ENCODE results near the gene TTC7B. TPM values are rescaled to one million over a fixed set of nuclear protein-coding genes. Genes with fewer than 3 reads are reported as not detected.

TTC7B gene
- total RNA-seq, 1 donor from 2014 or later, result 55.5 TPM

DNA sequence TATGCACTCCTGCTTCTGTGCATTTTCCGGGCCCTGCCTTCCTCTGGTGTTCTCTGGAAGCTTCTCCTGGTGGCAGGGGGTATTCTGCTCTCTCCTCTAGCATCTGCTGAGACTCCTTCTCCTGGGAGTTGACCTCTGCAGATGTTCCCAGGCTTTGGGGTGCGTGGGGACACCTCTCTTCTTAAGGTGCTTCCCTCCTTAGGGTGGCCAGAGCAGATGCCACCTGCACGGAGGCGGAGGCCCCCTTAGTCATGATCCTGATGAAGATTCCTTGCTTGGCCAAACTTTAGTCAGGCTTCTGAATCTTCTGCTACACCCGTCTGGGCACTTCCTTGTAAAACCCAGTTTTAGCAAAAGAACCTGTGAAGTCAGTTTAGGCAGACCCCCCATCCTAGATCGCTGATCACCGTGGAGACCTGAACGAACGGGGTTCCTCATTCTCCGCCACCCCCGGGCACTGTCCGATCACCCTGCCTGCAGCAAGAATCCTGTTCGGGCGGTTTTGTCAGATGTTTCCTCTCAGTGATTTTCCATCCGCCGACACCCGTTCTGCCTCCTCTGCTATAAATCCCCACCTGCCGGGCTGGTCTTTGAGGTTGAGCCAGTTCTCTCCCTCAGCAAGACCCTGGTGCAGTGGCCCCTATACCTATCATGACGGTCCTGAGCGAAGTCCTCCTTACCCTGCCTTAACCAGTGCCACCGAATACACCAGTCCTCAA, 307.5 kb downstream of the TTC7B start:
- intact Hi-C loops (cut with micrococcal nuclease), result no loop called here
- TF ChIP-seq, protein P1, sequence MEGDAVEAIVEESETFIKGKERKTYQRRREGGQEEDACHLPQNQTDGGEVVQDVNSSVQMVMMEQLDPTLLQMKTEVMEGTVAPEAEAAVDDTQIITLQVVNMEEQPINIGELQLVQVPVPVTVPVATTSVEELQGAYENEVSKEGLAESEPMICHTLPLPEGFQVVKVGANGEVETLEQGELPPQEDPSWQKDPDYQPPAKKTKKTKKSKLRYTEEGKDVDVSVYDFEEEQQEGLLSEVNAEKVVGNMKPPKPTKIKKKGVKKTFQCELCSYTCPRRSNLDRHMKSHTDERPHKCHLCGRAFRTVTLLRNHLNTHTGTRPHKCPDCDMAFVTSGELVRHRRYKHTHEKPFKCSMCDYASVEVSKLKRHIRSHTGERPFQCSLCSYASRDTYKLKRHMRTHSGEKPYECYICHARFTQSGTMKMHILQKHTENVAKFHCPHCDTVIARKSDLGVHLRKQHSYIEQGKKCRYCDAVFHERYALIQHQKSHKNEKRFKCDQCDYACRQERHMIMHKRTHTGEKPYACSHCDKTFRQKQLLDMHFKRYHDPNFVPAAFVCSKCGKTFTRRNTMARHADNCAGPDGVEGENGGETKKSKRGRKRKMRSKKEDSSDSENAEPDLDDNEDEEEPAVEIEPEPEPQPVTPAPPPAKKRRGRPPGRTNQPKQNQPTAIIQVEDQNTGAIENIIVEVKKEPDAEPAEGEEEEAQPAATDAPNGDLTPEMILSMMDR (IDR thresholded peaks at IDR 0.05; ENCODE audit: borderline replicate concordance), result no peak
- Histone ChIP-seq H3K4me3 (no peak overlapping the region), H3K4me1 (peaks cover 36% of the 10 kb centered on the region), H3K27me3 (ENCODE audit: low read depth) (no peaks in the 10 kb centered on the region), H3K36me3 (no peaks in the 10 kb centered on the region), H3K9me3 (replicated peaks) (no peaks in the 10 kb centered on the region), H3K27ac (replicated peaks) (peak overlapping the region; percentile 94)
- no peak for DNase-seq

DNA sequence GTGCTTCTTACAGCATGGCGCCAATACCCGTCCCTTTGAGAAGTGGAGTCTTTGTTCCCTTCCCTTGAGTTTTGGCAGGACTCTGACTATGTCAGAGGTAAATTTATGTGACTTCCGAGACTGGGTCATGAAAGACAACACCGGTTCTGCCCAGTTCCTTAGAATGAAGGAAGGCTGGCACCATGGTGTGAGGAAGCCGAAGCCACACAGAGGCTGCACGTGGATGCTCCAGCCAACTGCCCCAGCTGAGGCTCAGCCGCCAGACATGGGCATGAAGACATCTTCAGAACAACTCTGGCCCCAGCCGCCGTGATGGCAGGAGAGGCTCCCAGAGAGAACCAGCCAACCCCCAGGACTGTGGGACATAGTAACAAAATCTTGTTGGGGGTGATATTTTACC, 308.2 kb downstream of the TTC7B start:
- TF ChIP-seq, protein P1 (IDR thresholded peaks at IDR 0.05; ENCODE audit: borderline replicate concordance), result no peak
- intact Hi-C loops (cut with micrococcal nuclease), result no loop called here

DNA sequence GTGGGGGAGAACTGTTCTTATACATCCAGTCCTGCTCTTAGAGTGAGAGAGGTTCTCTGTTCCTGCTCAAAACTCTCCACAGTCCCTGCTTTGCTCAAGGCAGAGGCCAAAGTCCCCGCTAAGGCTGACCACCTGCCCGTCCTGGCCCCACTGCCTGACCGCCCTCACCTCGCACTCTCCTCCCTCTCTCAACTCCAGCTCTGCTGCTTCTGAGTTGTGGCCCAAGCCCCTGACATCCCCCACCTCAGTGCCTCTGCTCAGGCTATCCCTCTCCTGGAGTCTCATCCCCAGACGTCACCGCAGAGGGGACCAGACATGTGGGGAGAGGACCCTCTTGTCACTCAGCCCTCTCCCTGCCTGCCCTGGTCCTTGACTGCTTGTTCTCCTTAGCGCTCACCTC, 308.8 kb downstream of the TTC7B start:
- no peak for DNase-seq
- intact Hi-C loops (cut with micrococcal nuclease), result no loop called here
- H3K9me3 ChIP-seq (replicated peaks), result no peaks in the 10 kb centered on the region
- H3K27me3 ChIP-seq (ENCODE audit: low read depth), result no peaks in the 10 kb centered on the region
- H3K27ac ChIP-seq (replicated peaks), result no peak overlapping the region
- H3K4me1 ChIP-seq, result peaks cover 29% of the 10 kb centered on the region
- H3K36me3 ChIP-seq, result no peaks in the 10 kb centered on the region
- no peak overlapping the region for H3K4me3 ChIP-seq
- TF ChIP-seq, protein P1 (IDR thresholded peaks at IDR 0.05; ENCODE audit: borderline replicate concordance), result no peak

More for the DNA sequence above, 308.2 kb downstream of the TTC7B start:
- Histone ChIP-seq H3K4me3 (no peak overlapping the region), H3K4me1 (peaks cover 35% of the 10 kb centered on the region), H3K27ac (replicated peaks) (no peak overlapping the region), H3K27me3 (ENCODE audit: low read depth) (no peaks in the 10 kb centered on the region), H3K9me3 (replicated peaks) (no peaks in the 10 kb centered on the region), H3K36me3 (no peaks in the 10 kb centered on the region)
- DNase-seq, result no peak

DNA sequence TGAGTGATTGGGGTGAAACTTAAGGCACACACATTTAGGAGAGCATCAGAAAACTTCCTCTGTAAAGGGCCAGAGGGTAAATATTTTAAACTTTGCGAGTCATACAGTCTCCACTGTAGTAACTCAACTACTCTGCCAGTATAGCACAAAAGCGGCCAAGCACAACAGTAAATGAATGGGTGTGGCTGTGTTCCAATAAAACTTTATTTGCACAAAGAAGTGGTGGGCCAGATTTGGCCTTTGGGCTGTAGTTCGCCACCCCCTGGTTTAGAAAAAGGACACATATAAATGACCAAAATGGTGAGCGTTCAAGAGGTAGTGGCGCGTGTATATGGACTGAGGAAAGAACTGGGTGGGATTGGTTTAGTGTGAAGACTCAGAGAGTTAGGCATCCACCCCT, 309.5 kb downstream of the TTC7B start:
- intact Hi-C loops (cut with micrococcal nuclease), result no loop called here
- H3K27me3 ChIP-seq (ENCODE audit: low read depth), result no peaks in the 10 kb centered on the region
- H3K27ac ChIP-seq (replicated peaks), result no peak overlapping the region
- peaks cover 22% of the 10 kb centered on the region for H3K4me1 ChIP-seq
- H3K36me3 ChIP-seq, result no peaks in the 10 kb centered on the region
- TF ChIP-seq, protein P1 (IDR thresholded peaks at IDR 0.05; ENCODE audit: borderline replicate concordance), result no peak
- no peaks in the 10 kb centered on the region for H3K9me3 ChIP-seq (replicated peaks)
- no peak for DNase-seq
- H3K4me3 ChIP-seq, result no peak overlapping the region

DNA sequence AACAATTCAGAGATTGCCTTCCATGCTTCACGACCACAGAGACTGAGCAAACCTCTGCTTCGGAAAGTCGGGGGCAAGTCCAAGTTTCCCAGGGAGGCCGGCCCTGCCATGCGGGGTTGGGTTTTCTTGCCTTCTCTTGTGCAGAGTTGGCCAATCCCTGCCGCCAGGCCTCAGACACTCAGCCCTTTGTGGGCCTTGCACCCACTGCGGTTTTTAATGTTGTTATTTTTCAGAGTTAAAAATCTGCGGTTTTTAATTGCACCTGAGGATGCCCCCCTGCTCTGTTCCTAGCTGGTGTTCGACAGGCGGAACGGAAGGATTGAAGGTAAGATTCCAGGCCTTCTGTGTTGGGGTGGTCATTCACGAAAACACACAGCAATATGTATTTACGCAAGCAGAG, 310.7 kb downstream of the TTC7B start:
- DNase-seq, result no peak
- Histone ChIP-seq H3K4me1 (peaks cover 18% of the 10 kb centered on the region), H3K36me3 (no peaks in the 10 kb centered on the region), H3K27me3 (ENCODE audit: low read depth) (no peaks in the 10 kb centered on the region), H3K27ac (replicated peaks) (no peak overlapping the region), H3K4me3 (no peak overlapping the region), H3K9me3 (replicated peaks) (no peaks in the 10 kb centered on the region)
- intact Hi-C loops (cut with micrococcal nuclease), result no loop called here
- TF ChIP-seq, protein P1 (IDR thresholded peaks at IDR 0.05; ENCODE audit: borderline replicate concordance), result no peak

All from left ventricle myocardium inferior (tissue), 1 donor.